A549 (cell line): ENCODE data around the gene GPRIN1. TPM values are rescaled to one million over a fixed set of nuclear protein-coding genes. Genes with fewer than 3 reads are reported as not detected.

ENCODE experiments used
- ATAC-seq, 2 experiments: fragments of 200-7000 bp in 1 of 2; fragments of >200 bp in 1 of 2; cut with Nextera tagmentation in 1 of 2; cut with Tn5 transposase in 1 of 2; 3 replicates each; pipeline versions ENCODE4 v1.8.0 to v1.9.1; 2018 to 2020; ENCODE audit warnings: mild to moderate bottlenecking in 1 of 2, moderate library complexity in 1 of 2
- CTCF ChIA-PET: fragments of 300-600 bp; sonication (Branson Sonifier 250); formaldehyde crosslinking; extraction: SDS; loops from one replicate; lab custom pipeline; 2021; ENCODE audit warnings: antibody characterized with exemption, inconsistent platforms; lab: Yijun Ruan, JAX
- POLR2A ChIA-PET: fragments of 350-600 bp; formaldehyde crosslinking; extraction: SDS; loops from one replicate; lab custom pipeline; 2021; ENCODE audit warnings: antibody characterized with exemption, inconsistent platforms; lab: Yijun Ruan, JAX
- DNase-seq, 2 experiments: peaks; one replicate each; pipeline versions ENCODE4 v3.0.0 to v3.0.0-alpha.2; 2011 to 2016; ENCODE audit warnings: low read depth in 1 of 2, low spot score in 1 of 2
- FAIRE-seq: peaks from 2 replicates; lab custom pipeline; 2011; peaks lifted over from hg19 to GRCh38; lab: Jason Lieb, UNC
- H3K27ac ChIP-seq, 2 experiments: fragments of >200 bp; sonication (Bioruptor Twin); formaldehyde crosslinking; 3 replicates each; pipeline ENCODE4 v1.5.1; 2016 to 2017
- H3K4me1 ChIP-seq: fragments of >200 bp; sonication (Bioruptor Twin); formaldehyde crosslinking; 3 replicates; pipeline ENCODE4 v1.6.1; 2016
- H3K4me2 ChIP-seq: fragments of >200 bp; sonication (Bioruptor Twin); formaldehyde crosslinking; 3 replicates; pipeline ENCODE4 v1.6.1; 2016
- H3K4me3 ChIP-seq: fragments of >200 bp; sonication (Bioruptor Twin); formaldehyde crosslinking; 3 replicates; pipeline ENCODE4 v1.5.1; 2016
- H3K9me3 ChIP-seq: fragments of >200 bp; sonication (Bioruptor Twin); formaldehyde crosslinking; 3 replicates; pipeline ENCODE4 v1.6.1; 2016
- BCL3 ChIP-seq: fragments of >200 bp; sonication (Bioruptor Twin); formaldehyde crosslinking; IDR thresholded peaks from 3 replicates; pipeline ENCODE4 v1.6.1; 2016
- CBX2 ChIP-seq: fragments of 200-600 bp; sonication (generic); IDR thresholded peaks from 2 replicates; pipeline ENCODE4 v1.6.1; 2016; ENCODE audit warnings: low read depth, mild to moderate bottlenecking, borderline replicate concordance
- CBX8 ChIP-seq: fragments of 200-600 bp; sonication (generic); IDR thresholded peaks from 2 replicates; pipeline ENCODE4 v1.6.1; 2016
- CHD2 ChIP-seq: fragments of 150-350 bp; IDR thresholded peaks from 2 replicates; pipeline ENCODE4 v1.6.1; 2014; ENCODE audit warnings: low read length; ENCODE audit not compliant: partially characterized antibody
- ESRRA ChIP-seq: fragments of 150-350 bp; IDR thresholded peaks from 2 replicates; pipeline ENCODE4 v1.6.1; 2014; ENCODE audit warnings: mild to moderate bottlenecking, low read length, borderline replicate concordance
- FOSB ChIP-seq: fragments of 250-450 bp; sonication (Bioruptor Pico); IDR thresholded peaks from 2 replicates; pipeline ENCODE4 v1.5.0; 2020; ENCODE audit warnings: mild to moderate bottlenecking, moderate library complexity
- GATA3 ChIP-seq: IDR thresholded peaks from 2 replicates; pipeline ENCODE4 v1.6.1; 2012; ENCODE audit warnings: borderline replicate concordance
- HDAC2 ChIP-seq: fragments of 200-600 bp; sonication (generic); IDR thresholded peaks from 2 replicates; pipeline ENCODE4 v1.6.1; 2016
- HES2 ChIP-seq: fragments of >200 bp; sonication (Bioruptor Twin); formaldehyde crosslinking; IDR thresholded peaks from 2 replicates; pipeline ENCODE4 v1.6.1; 2016
- HEYL ChIP-seq: fragments of 250-450 bp; sonication (Bioruptor Pico); IDR thresholded peaks from 2 replicates; pipeline ENCODE4 v1.8.0; 2021; ENCODE audit warnings: mild to moderate bottlenecking, moderate library complexity
- HMGXB4 ChIP-seq: fragments of 250-450 bp; sonication (Bioruptor Pico); IDR thresholded peaks from 2 replicates; pipeline ENCODE4 v1.5.0; 2021; ENCODE audit warnings: mild to moderate bottlenecking, moderate library complexity, borderline replicate concordance
- KDM1A ChIP-seq: fragments of 200-600 bp; sonication (generic); IDR thresholded peaks from 2 replicates; pipeline ENCODE4 v1.6.1; 2016; ENCODE audit warnings: low read depth, mild to moderate bottlenecking
- MAFK ChIP-seq: fragments of 450-650 bp; IDR thresholded peaks from 2 replicates; pipeline ENCODE4 v1.6.1; 2014; ENCODE audit not compliant: partially characterized antibody
- MYC ChIP-seq: IDR thresholded peaks from 2 replicates; pipeline ENCODE4 v1.6.1; 2012; ENCODE audit warnings: mild to moderate bottlenecking, inconsistent platforms, low read length, improper control_type of control experiment, borderline replicate concordance
- NFE2L2 ChIP-seq: fragments of 150-350 bp; conservative IDR thresholded peaks from 2 replicates; pipeline ENCODE4 v1.6.1; 2014; ENCODE audit warnings: low read length
- NPAS2 ChIP-seq: fragments of 250-450 bp; sonication (Bioruptor Pico); IDR thresholded peaks from 2 replicates; pipeline ENCODE4 v1.8.0; 2022; ENCODE audit warnings: mild to moderate bottlenecking, moderate library complexity, borderline replicate concordance
- PBX3 ChIP-seq: IDR thresholded peaks from 2 replicates; pipeline ENCODE4 v1.6.1; 2012
- PHF8 ChIP-seq: fragments of 200-600 bp; sonication (generic); IDR thresholded peaks from 2 replicates; pipeline ENCODE4 v1.6.1; 2016; ENCODE audit warnings: low read depth, mild to moderate bottlenecking, antibody characterized with exemption, moderate library complexity, borderline replicate concordance
- POLR2AphosphoS2 ChIP-seq: conservative IDR thresholded peaks from 2 replicates; pipeline ENCODE4 v1.6.1; 2012; ENCODE audit warnings: low read length, improper control_type of control experiment, inconsistent platforms
- RAD21 ChIP-seq, 2 experiments: fragments of >200 bp in 1 of 2; sonication (Bioruptor Twin) in 1 of 2; formaldehyde crosslinking in 1 of 2; IDR thresholded peaks in 1 of 2; conservative IDR thresholded peaks in 1 of 2; 2 replicates in 1 of 2; 3 replicates in 1 of 2; pipeline ENCODE4 v1.6.1; 2012 to 2018; ENCODE audit warnings: inconsistent platforms in 1 of 2
- RFX5 ChIP-seq: fragments of 450-650 bp; IDR thresholded peaks from 2 replicates; pipeline ENCODE4 v1.7.1; 2014; ENCODE audit warnings: antibody characterized with exemption, mild to moderate bottlenecking, moderate library complexity
- SREBF2 ChIP-seq: fragments of 450-650 bp; IDR thresholded peaks from 2 replicates; pipeline ENCODE4 v1.6.1; 2014; ENCODE audit warnings: mild to moderate bottlenecking, moderate library complexity
- ZC3H11A ChIP-seq: fragments of 450-650 bp; IDR thresholded peaks from 2 replicates; pipeline ENCODE4 v1.6.1; 2014; ENCODE audit warnings: antibody characterized with exemption, mild to moderate bottlenecking
- WGBS: methylation state at CpG from one replicate; pipeline ENCODE4 v1.1.6; 2017; ENCODE audit errors: missing lambda C conversion rate; 5-methylcytosine and 5-hydroxymethylcytosine counted together
- polyA plus RNA-seq, 4 experiments: library from polyadenylated mRNA; depleted of rRNA in 3 of 4; stranded (reverse); fragments of >200 nt; fragmentation: RNase III in 1 of 4; extraction: RNeasy Plus Mini Kit Qiagen cat#74134 plus additional on column Dnase treatment in 1 of 4; gene quantifications; 2 replicates in 3 of 4; 3 replicates in 1 of 4; pipeline ENCODE4 v1.2.3, GENCODE V29; 2011 to 2017

GPRIN1 gene
- polyA plus RNA-seq, 2 of the 4 experiments (the other 2 are of a cell fraction): 3.1 to 6.7 TPM

GRCh38 chr5:176588297-176588696, 21.7 kb downstream of the GPRIN1 start:
- no peak for ATAC-seq

GRCh38 chr5:176587398-176587797, 22.6 kb downstream of the GPRIN1 start:
- POLR2A ChIA-PET: no interaction called here
- Histone ChIP-seq H3K9me3 (peaks cover 4% of the 10 kb centered on the region; the same call in 2 of the 3 replicates), H3K4me2 (no peak overlapping the region), H3K4me1 (no peaks in the 10 kb centered on the region), H3K4me3 (no peak overlapping the region), H3K27ac (no peak overlapping the region)
- no peak for DNase-seq
- ATAC-seq: no peak
- no peak for FAIRE-seq
- WGBS: 69% methylated on average over 7 of the region's 7 CpGs
- CTCF ChIA-PET: interaction anchor here (0.9 to 5.6 kb wide), 4 partner anchors 9 to 140 kb away, joined by 3 to 39 read pairs (median 10); partner anchors contain the start of gene FAF2
- TF ChIP-seq PHF8 (no peak), HDAC2 (no peak), ZC3H11A (no peak), NFE2L2 (no peak), RFX5 (no peak), MYC (no peak), MAFK (no peak), POLR2AphosphoS2 (no peak), CHD2 (no peak), NPAS2 (no peak), PBX3 (no peak), CBX2 (no peak), KDM1A (no peak), HMGXB4 (CRISPR knock-in tag) (no peak), HES2 (no peak), BCL3 (no peak), GATA3 (no peak), HEYL (CRISPR knock-in tag) (no peak)

More at GRCh38 chr5:176588297-176588696, 21.7 kb downstream of the GPRIN1 start:
- FAIRE-seq: no peak
- H3K27ac ChIP-seq: no peak overlapping the region
- TF ChIP-seq FOSB (CRISPR knock-in tag) (no peak), ESRRA (no peak), MAFK (no peak), SREBF2 (no peak), MYC (no peak), CBX8 (no peak), RAD21 (conservative IDR thresholded peaks at IDR 0.05 in 1 of 2, IDR thresholded peaks at IDR 0.05 in 1 of 2) (no peak)
- no peak overlapping the region for H3K4me3 ChIP-seq
- DNase-seq: no peak
- peaks cover 4% of the 10 kb centered on the region; the same call in 2 of the 3 replicates for H3K9me3 ChIP-seq
- no peak overlapping the region for H3K4me2 ChIP-seq
- H3K4me1 ChIP-seq: no peaks in the 10 kb centered on the region
- ChIA-PET POLR2A (no interaction called here), CTCF (interaction anchor here (0.9 to 5.6 kb wide), 3 partner anchors 10 to 140 kb away, joined by 3 to 39 read pairs (median 14); partner anchors contain the start of gene FAF2)
